Amygdala (tissue), 56 donors: ENCODE results near the gene IGF2.

Source experiments
- DNase-seq, 56 donors: peaks; one replicate each; lab custom pipeline; 2025; lab: John Stamatoyannopoulos, UW

The IGF2 gene

GRCh38 chr11:2155511-2155910 is 16.3 kb upstream of the IGF2 start:
- peak in 1 of 56 donors; percentile 16 for DNase-seq

DNA sequence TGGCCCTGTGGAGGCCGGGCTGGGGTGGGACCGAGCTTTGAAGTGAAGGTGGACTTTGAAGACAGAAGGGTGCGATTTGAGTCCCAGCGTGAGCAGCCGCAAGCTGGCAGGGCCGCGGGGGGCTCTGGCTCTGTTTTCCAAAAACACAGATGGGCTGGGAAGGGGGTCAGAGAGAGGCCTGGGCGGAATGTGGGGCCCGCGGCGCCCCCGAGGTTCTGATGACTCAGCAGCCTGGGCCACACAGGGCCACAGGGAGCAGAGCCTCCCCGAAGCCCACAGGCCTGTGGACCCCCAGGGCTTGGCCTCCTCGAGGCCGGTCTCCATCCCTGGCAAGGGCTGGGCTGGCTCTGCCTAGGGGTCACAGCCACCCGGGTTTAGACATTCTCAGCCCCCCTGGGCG is 15.7 kb upstream of the IGF2 start:
- DNase-seq = no peak

- DNase-seq = no peak
Measured at GRCh38 chr11:2154195-2154585, 15.0 kb upstream of the IGF2 start.

GRCh38 chr11:2153581-2154194 is 14.5 kb upstream of the IGF2 start:
- DNase-seq = no peak

GRCh38 chr11:2151500-2152257 is 12.5 kb upstream of the IGF2 start:
- DNase-seq = peak in 45 of 56 donors; percentile 11 to 85 (median 47)

DNA sequence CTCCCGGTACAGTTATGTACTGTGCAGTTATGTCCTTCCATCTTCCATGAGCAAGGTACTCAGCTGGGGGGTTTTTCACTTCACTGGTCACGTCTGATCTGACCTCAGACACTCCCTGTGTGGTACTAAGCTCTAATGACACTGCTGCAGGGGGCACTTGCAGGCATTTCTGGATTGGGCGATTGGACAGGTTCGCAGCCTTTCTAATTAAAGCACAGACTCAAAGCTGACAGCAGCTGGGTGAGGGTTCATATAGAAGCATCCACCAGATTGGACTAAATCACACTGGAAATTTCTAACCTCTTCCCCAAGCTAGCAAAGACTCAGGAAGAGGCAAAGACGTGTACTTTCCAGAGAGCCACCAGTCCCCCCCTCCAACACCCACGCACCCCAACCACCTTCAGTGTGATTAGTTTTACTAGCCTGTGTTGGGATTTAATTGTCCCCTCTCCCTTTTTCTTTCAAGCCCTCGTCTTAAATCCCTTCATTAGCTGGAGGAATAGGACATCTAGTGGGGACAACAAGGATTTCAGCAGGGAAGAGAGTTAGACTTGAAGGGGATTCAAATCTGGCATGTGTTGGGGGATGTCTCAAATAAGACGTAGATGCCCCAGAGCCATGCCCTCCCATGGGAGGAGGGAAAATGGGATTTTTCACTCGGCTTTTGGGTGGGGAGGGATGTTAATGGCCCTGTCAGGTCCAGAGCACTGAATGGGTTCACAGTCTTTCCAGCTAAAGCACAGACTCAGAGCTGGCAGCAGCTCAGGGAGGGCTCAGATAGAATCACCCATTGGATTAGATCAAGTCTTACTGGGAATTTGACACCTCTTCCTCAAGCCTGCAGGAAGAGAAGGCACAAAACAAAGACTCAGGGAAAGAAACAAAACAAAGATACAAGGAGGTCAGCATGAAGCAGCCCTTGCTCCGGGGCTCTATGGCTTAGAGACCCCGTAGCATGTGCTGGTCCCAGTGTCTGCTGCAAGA is 11.0 kb upstream of the IGF2 start:
- no peak for DNase-seq

- DNase-seq = no peak
Measured at GRCh38 chr11:2149460-2149859, 10.3 kb upstream of the IGF2 start.

GRCh38 chr11:2148595-2148994 is 9.4 kb upstream of the IGF2 start:
- DNase-seq = no peak

DNA sequence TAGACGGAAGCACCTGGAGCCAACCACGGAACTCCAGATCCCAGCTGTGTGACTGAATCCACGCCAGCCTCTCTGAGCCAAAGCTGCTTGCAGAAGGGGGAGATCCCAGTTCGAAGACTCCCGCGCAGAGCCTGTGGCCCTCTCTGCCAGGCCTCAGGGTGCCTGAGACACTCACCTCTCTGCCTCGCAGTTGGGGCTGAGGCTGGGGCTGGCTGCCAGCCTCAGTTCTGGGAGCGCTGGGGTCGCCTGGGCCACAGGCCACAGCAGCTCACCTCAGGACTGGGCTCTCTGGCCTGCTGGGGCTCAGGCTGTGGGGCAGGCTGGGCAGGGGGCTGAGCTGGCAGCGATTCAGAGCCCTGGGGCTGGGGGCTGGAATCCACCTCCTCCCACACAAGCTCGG is 8.2 kb upstream of the IGF2 start:
- no peak for DNase-seq

DNA sequence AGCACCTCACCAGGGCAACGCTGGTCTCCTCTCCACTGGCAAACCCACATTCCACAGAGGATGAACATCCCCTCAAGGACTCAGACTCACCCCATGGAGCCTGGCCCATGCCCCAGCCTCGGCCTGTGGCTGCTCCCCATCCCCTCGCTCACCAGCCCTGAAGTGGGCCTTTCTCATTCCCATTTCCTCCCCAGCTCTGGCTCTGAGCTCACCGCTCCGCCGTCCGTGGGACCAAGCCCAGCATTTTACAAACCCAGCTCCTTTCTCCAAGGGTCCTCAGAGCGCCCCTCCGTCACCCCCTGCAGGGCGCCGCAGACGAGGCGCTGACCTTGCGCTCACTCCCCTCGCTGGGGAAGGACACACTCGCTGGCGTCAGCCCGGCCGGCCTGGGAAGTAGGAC is 6.9 kb upstream of the IGF2 start:
- DNase-seq = no peak

DNA sequence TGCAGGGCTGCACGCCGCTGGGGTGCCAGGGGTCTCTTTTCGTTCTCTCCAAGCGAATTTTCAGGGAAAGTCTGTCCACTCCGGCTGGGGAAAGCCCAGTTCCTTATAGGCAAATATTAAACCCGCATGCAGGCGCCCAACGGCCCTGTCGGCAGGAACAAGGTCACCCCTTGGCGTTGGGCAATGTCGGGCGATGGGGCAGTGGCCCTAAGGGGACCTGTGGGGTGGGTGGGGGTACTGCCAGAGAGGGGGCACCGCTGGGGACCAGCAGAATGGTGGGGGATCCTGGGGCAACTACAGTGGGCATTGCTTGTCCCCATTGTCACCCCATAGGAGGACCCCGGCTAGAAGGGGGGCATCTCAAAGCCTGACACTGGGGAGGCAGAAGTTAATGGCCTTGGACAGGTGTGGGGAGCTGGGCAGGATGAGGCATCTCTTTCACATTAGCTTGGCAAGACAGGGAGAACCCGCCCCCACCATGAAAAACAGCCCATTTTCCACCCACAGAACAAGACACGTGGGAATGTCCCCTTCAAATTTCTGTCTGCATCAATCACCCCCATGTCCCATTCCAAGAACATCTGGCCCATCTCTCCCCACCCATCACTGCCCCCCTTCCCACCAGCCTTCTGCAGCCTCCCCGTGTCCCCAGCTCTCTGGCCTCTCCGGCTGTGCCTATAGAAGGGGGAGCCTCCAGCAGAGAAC is 5.5 kb upstream of the IGF2 start:
- DNase-seq = no peak

- DNase-seq = no peak
Measured at GRCh38 chr11:2143799-2144543, 4.8 kb upstream of the IGF2 start.

GRCh38 chr11:2143477-2143798 is 4.2 kb upstream of the IGF2 start:
- no peak for DNase-seq

DNA sequence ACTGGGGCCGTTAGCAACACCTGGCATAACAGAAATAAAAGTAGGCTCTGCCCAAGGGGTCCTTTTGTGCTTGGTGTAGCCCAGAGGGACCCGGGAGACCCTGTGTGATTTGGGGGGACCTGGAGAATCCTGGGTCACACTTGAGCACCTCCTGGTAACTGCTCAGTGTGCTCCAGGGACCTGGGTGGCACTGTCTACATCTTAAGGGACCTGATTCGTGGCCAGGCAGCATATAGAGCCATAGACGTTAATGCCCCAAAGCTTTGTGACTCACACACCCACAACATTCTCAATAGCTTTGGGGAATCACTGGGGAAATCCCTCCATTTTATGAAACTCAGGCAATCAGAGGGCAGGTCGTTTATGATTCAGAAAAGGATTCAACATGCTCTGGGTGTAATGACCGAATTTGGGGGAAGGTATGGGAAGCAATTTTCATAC is 3.6 kb upstream of the IGF2 start:
- DNase-seq = no peak

- no peak for DNase-seq
Measured at GRCh38 chr11:2142300-2142759, 3.1 kb upstream of the IGF2 start.

DNA sequence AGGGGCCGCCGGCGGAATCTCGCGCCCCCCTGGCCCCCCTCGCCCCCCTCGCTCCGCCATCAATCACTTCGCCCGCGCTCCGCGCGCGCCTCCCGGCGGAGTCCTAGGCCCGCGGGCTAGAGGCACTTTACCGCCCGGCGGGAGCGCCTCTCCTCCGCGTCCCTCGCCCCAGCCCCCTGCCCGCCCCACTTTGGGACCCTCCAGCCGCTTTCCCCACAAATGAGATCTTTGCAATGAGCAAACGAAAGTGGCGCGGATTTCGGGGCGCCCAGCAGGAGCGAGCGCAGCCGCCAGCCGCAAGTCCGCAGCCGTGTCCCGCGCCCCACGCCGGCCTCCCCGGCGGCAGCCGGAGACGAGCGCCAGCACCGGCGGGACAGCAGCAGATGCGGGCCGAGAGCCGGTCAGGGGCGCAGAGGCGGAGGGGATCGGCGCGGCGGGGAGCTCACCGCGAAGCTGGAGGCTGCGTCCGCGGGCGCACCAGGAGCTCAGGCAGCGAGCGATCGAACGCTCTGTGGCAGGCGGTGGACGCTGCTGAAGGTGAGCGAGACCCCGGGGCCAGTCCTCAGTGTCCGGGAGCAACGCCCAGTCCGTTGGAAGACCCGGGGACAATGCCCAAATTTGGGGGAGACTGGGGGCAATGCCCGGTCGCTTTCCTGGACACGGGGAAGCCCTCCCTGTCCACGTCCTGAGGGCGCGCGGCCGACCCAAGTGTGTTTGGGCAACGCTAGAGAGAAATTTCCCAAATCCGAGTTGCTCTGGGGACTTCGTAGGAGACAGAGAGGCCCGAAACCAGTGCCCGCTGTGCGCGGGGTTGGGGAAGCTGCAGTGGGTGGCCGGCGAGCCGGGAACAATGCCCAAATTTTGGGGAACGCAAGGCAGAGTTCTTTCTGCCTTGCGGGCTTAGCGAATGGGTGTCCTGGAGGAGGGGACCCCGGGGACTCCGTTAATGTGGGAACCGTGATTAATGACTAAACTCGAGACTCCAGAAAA is 1.5 kb upstream of the IGF2 start:
- no peak for DNase-seq

GRCh38 chr11:2139621-2140337 is 590 bp upstream of the IGF2 start:
- DNase-seq = no peak
